Measurements from ENCODE around the gene OIP5. TPM values are rescaled to one million over a fixed set of nuclear protein-coding genes. Genes with fewer than 3 reads are reported as not detected.

The OIP5 gene
- total and polyA plus RNA-seq, 2 of the 13 experiments (the other 11 are each of a cell fraction or from before 2014, with no cell fraction given): 10.7 to 38.0 TPM

GRCh38 chr15:41377978-41378377 lies 45.6 kb upstream of the OIP5 start (continued):
- TF ChIP-seq, protein P1, sequence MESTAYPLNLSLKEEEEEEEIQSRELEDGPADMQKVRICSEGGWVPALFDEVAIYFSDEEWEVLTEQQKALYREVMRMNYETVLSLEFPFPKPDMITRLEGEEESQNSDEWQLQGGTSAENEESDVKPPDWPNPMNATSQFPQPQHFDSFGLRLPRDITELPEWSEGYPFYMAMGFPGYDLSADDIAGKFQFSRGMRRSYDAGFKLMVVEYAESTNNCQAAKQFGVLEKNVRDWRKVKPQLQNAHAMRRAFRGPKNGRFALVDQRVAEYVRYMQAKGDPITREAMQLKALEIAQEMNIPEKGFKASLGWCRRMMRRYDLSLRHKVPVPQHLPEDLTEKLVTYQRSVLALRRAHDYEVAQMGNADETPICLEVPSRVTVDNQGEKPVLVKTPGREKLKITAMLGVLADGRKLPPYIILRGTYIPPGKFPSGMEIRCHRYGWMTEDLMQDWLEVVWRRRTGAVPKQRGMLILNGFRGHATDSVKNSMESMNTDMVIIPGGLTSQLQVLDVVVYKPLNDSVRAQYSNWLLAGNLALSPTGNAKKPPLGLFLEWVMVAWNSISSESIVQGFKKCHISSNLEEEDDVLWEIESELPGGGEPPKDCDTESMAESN (CRISPR knock-in tag; conservative IDR thresholded peaks at IDR 0.05): no peak

- Histone ChIP-seq H3K4me1 (ENCODE audit: insufficient read depth, low read length) (no peaks in the 10 kb centered on the region), H3K4me2 (ENCODE audit: low read depth, low read length) (no peak overlapping the region), H3K79me2 (ENCODE audit: insufficient read depth, low read length) (no peaks in the 10 kb centered on the region), H4K20me1 (ENCODE audit: insufficient read depth, low read length) (no peaks in the 10 kb centered on the region), H3K27me3 (ENCODE audit: control insufficient read depth in 1 of 2, insufficient read depth in 2 of 2, low read length in 2 of 2) (no peaks in the 10 kb centered on the region), H3K9me3 (ENCODE audit: low read length) (no peaks in the 10 kb centered on the region), H3K9ac (ENCODE audit: insufficient read depth, low read depth, low read length) (no peak overlapping the region), H3K27ac (ENCODE audit: extremely low read length, insufficient read depth, low read length) (no peak overlapping the region), H3K4me3 (replicated peaks in 1 of 3; ENCODE audit: insufficient read depth in 1 of 3, low read depth in 2 of 3, low read length in 3 of 3) (no peak overlapping the region), H2AFZ (ENCODE audit: low read length) (no peak overlapping the region), H3K36me3 (replicated peaks in 1 of 2; ENCODE audit: control insufficient read depth in 1 of 2, insufficient read depth in 2 of 2, low read length in 2 of 2) (peaks cover 25 to 72% of the 10 kb centered on the region in 2 experiments)
- BruUV-seq (replicated peaks): no TSS peak
- FAIRE-seq: no peak
- ChIA-PET POLR2A (no interaction called here), CTCF (ENCODE audit: low intra/inter-chr PET ratio, low total read pairs) (no interaction called here)
- intact Hi-C loops (cut with micrococcal nuclease; ENCODE audit: unreplicated experiment): no loop called here
- no peak for TF ChIP-seq ZNF510 (CRISPR knock-in tag; IDR thresholded peaks at IDR 0.05; ENCODE audit: low read depth)
- no peak for TF ChIP-seq THAP7 (CRISPR knock-in tag; IDR thresholded peaks at IDR 0.05)
- no peak for TF ChIP-seq ETV6 (CRISPR knock-in tag; conservative IDR thresholded peaks at IDR 0.05)
- TF ChIP-seq ZNF264 (CRISPR knock-in tag; IDR thresholded peaks at IDR 0.05): no peak
- no peak for TF ChIP-seq PHB2 (IDR thresholded peaks at IDR 0.05; ENCODE audit: partially characterized antibody)
- TF ChIP-seq MTF1 (CRISPR knock-in tag; IDR thresholded peaks at IDR 0.05): no peak
- no peak for TF ChIP-seq AHR (CRISPR knock-in tag; IDR thresholded peaks at IDR 0.05)
- DNase-seq (ENCODE audit: low spot score): no peak
- 95% methylated on average over 3 of the region's 3 CpGs for WGBS (ENCODE audit: low lambda C conversion rate)
- peak; percentile 41; the same call in 1 of the 3 replicates for ATAC-seq
- in situ Hi-C loops (cut with HindIII; ENCODE audit: extremely low pct_ligation_motif_present, low pct_unique_long_range_greater_than_20kb): no loop called here
These were observed 35.0 kb upstream of the OIP5 start for GRCh38 chr15:41367418-41367817.
